Tongue (tissue), 2 donors: ENCODE data around the gene PSMB1. TPM values are rescaled to one million over a fixed set of nuclear protein-coding genes. Genes with fewer than 3 reads are reported as not detected.

ENCODE experiments used
- DNase-seq: peaks from one replicate; pipeline ENCODE4 v3.0.0-alpha.2; 2015
- total RNA-seq: library from RNA; depleted of rRNA; stranded (reverse); fragments of >200 nt; gene quantifications from one replicate; pipeline ENCODE4 v1.2.3, GENCODE V29; 2014

PSMB1 gene
- total RNA-seq: 154 TPM

- peak; percentile 98 for DNase-seq
Measured at GRCh38 chr6:170552765-170553533, at the start of gene PSMB1. PSMB1 (minus strand) TSS chr6:170553307; CDS start chr6:170553242, 65 bp downstream.

- DNase-seq: no peak
Measured at GRCh38 chr6:170597278-170597677, 44.2 kb upstream of the PSMB1 start.

- DNase-seq: peak; percentile 29
Measured at GRCh38 chr6:170596426-170596825, 43.3 kb upstream of the PSMB1 start.

GRCh38 chr6:170590725-170591124, 37.6 kb upstream of the PSMB1 start:
- DNase-seq: no peak

- DNase-seq: peak; percentile 43
Measured at GRCh38 chr6:170584954-170585498, 31.9 kb upstream of the PSMB1 start.

GRCh38 chr6:170584181-170584953, 31.3 kb upstream of the PSMB1 start, which contains the start of gene PDCD2:
PDCD2 (minus strand) TSS chr6:170584637; CDS start chr6:170584581, 56 bp downstream.
- DNase-seq: peak; percentile 95

GRCh38 chr6:170583756-170584180, 30.7 kb upstream of the PSMB1 start:
- no peak for DNase-seq

GRCh38 chr6:170578909-170579308, 25.8 kb upstream of the PSMB1 start:
- DNase-seq: no peak

- DNase-seq: no peak
Measured at GRCh38 chr6:170575250-170575649, 22.1 kb upstream of the PSMB1 start.

GRCh38 chr6:170572704-170573466, 19.8 kb upstream of the PSMB1 start:
- DNase-seq: no peak

GRCh38 chr6:170564936-170565530, 11.9 kb upstream of the PSMB1 start:
- no peak for DNase-seq

- no peak for DNase-seq
Measured at GRCh38 chr6:170561555-170561954, 8.4 kb upstream of the PSMB1 start.

- DNase-seq: no peak
Measured at GRCh38 chr6:170555305-170555704, 2.2 kb upstream of the PSMB1 start.

- DNase-seq: no peak
Measured at GRCh38 chr6:170554796-170555137, 1.7 kb upstream of the PSMB1 start.

GRCh38 chr6:170554013-170554795, 1.1 kb upstream of the PSMB1 start, which contains the start of gene TBP:
TBP (plus strand) TSS chr6:170554369; CDS start chr6:170557030, 2,661 bp downstream.
- DNase-seq: peak; percentile 99

GRCh38 chr6:170553534-170554012, 466 bp upstream of the PSMB1 start:
- DNase-seq: peak; percentile 79

GRCh38 chr6:170545405-170545804, 7.7 kb downstream of the PSMB1 start:
- DNase-seq: no peak

GRCh38 chr6:170542031-170542719, 10.9 kb downstream of the PSMB1 start:
- no peak for DNase-seq

- DNase-seq: no peak
Measured at GRCh38 chr6:170537329-170537728, 15.8 kb downstream of the PSMB1 start.

GRCh38 chr6:170536671-170537070, 16.4 kb downstream of the PSMB1 start:
- no peak for DNase-seq
